Endothelial cell of umbilical vein (primary cell): ENCODE results near the gene ATOX1. TPM values are rescaled to one million over a fixed set of nuclear protein-coding genes. Genes with fewer than 3 reads are reported as not detected.

ENCODE experiments used
- BruUV-seq: library from RNA; stranded (reverse); fragments of 400-500 nt; replicated peaks from 2 replicates; lab custom pipeline; 2021; lab: Mats Ljungman, UMichigan
- CTCF ChIA-PET: fragments of 300-600, 350-600 bp; sonication (Branson Sonifier 250); formaldehyde crosslinking; loops from one replicate; lab custom pipeline; 2021; ENCODE audit warnings: antibody characterized with exemption, inconsistent platforms; lab: Charles Lee
- POLR2A ChIA-PET: fragments of 300-600, 350-600 bp; sonication (Branson Sonifier 250); formaldehyde crosslinking; loops from one replicate; lab custom pipeline; 2021; ENCODE audit warnings: antibody characterized with exemption, inconsistent platforms; lab: Charles Lee
- DNase-seq: peaks from one replicate; pipeline ENCODE4 v3.0.0-alpha.2; 2011; ENCODE audit warnings: low read depth, low spot score
- FAIRE-seq: peaks from 2 replicates; lab custom pipeline; 2011; peaks lifted over from hg19 to GRCh38; lab: Jason Lieb, UNC
- H2AFZ ChIP-seq: 2 replicates; pipeline ENCODE4 v1.6.0; 2012; ENCODE audit warnings: low read depth, low read length, control low read depth, inconsistent platforms
- H3K27ac ChIP-seq: 2 replicates; pipeline ENCODE4 v1.5.1; 2011; ENCODE audit warnings: low read depth, mild to moderate bottlenecking, control low read depth, low read length, moderate library complexity; ENCODE audit not compliant: insufficient read depth
- H3K27me3 ChIP-seq, 2 experiments: 2 replicates each; pipeline versions ENCODE4 v1.6.0 to v1.6.1; 2011; ENCODE audit warnings: low read length in 2 of 2, mixed read lengths in 1 of 2; ENCODE audit not compliant: control insufficient read depth in 2 of 2, insufficient read depth in 2 of 2
- H3K36me3 ChIP-seq, 2 experiments: 2 replicates in 1 of 2; 3 replicates in 1 of 2; pipeline ENCODE4 v1.5.1; 2011; ENCODE audit warnings: low read length in 2 of 2, mild to moderate bottlenecking in 1 of 2, moderate library complexity in 1 of 2; ENCODE audit not compliant: control insufficient read depth in 2 of 2, insufficient read depth in 2 of 2; ENCODE audit errors: extremely low read depth in 1 of 2
- H3K4me1 ChIP-seq: 3 replicates; pipeline ENCODE4 v1.5.1; 2011; ENCODE audit warnings: mild to moderate bottlenecking, low read length; ENCODE audit not compliant: control insufficient read depth, insufficient read depth; ENCODE audit errors: extremely low read depth
- H3K4me2 ChIP-seq: 2 replicates; pipeline ENCODE4 v1.6.1; 2011; ENCODE audit warnings: low read length, control low read depth, mixed read lengths; ENCODE audit not compliant: insufficient read depth
- H3K4me3 ChIP-seq, 3 experiments: fragments of 200-600 bp in 1 of 3; sonication (generic), shearing (Covaris generic) in 1 of 3; replicated peaks in 1 of 3; 2 replicates each; pipeline ENCODE4 v1.5.1; 2011 to 2016; ENCODE audit warnings: control low read depth in 3 of 3, low read length in 3 of 3, mild to moderate bottlenecking in 2 of 3, inconsistent platforms in 1 of 3, low read depth in 1 of 3, moderate library complexity in 1 of 3; ENCODE audit not compliant: insufficient read depth in 1 of 3
- H3K79me2 ChIP-seq: 2 replicates; pipeline ENCODE4 v1.6.0; 2012; ENCODE audit warnings: low read length, inconsistent platforms; ENCODE audit not compliant: control insufficient read depth, insufficient read depth
- H3K9ac ChIP-seq: replicated peaks from 2 replicates; pipeline ENCODE3; 2011; ENCODE audit warnings: low read length, control low read depth; ENCODE audit not compliant: insufficient read depth; ENCODE audit errors: extremely low read depth
- H3K9me1 ChIP-seq: replicated peaks from 3 replicates; pipeline ENCODE4 v1.6.0; 2011; ENCODE audit warnings: mild to moderate bottlenecking, low read length; ENCODE audit not compliant: control insufficient read depth, insufficient read depth; ENCODE audit errors: extremely low read depth
- H3K9me3 ChIP-seq: replicated peaks from 2 replicates; pipeline ENCODE4 v1.5.1; 2012; ENCODE audit warnings: low read length, inconsistent platforms; ENCODE audit not compliant: control insufficient read depth, insufficient read depth
- H4K20me1 ChIP-seq: replicated peaks from 2 replicates; pipeline ENCODE3; 2011; ENCODE audit warnings: mild to moderate bottlenecking, low read length; ENCODE audit not compliant: control insufficient read depth, insufficient read depth; ENCODE audit errors: extremely low read depth
- GATA2 ChIP-seq: IDR thresholded peaks from 2 replicates; pipeline ENCODE4 v1.7.0; 2011; ENCODE audit warnings: low read depth, mild to moderate bottlenecking, moderate library complexity, mixed read lengths, low read length; ENCODE audit not compliant: insufficient read length, insufficient read depth
- JUN ChIP-seq: IDR thresholded peaks from 2 replicates; pipeline ENCODE4 v1.6.1; 2011; ENCODE audit warnings: borderline replicate concordance, low read depth; ENCODE audit not compliant: insufficient read length, insufficient read depth
- POLR2A ChIP-seq: IDR thresholded peaks from 2 replicates; pipeline ENCODE4 v1.6.1; 2012; ENCODE audit warnings: low read depth, mild to moderate bottlenecking, control low read depth, low read length
- POLR2AphosphoS5 ChIP-seq: IDR thresholded peaks from 2 replicates; pipeline ENCODE4 v1.6.1; 2012; ENCODE audit warnings: low read depth, mild to moderate bottlenecking, control low read depth, low read length, moderate library complexity; ENCODE audit not compliant: insufficient read depth
- dilution Hi-C: fragments of 300-500 bp; cut with MboI; formaldehyde crosslinking; loops from one replicate; pipeline ENCODE4 v1.15.0; 2019; ENCODE audit warnings: low sequenced_read_pairs; ENCODE audit not compliant: extremely low pct_ligation_motif_present
- intact Hi-C: fragments of 100-400 bp; cut with micrococcal nuclease; formaldehyde crosslinking; loops from one replicate; pipeline ENCODE4 v1.10.0; 2022
- polyA plus RNA-seq, 4 experiments: library from polyadenylated mRNA; depleted of rRNA in 3 of 4; stranded (reverse) in 3 of 4; unstranded in 1 of 4; fragments of >200 nt; gene quantifications; 2 replicates each; pipeline versions ENCODE4 v1.2.1 to v1.2.3, GENCODE V29; 2011 to 2012; ENCODE audit warnings: missing spikeins in 1 of 4
- total RNA-seq: library from RNA; stranded (reverse); gene quantifications from 2 replicates; pipeline ENCODE4 v1.2.3, GENCODE V29; 2021
- TF ChIP-seq, protein P1 (sequence below): IDR thresholded peaks from 2 replicates; pipeline ENCODE4 v1.6.1; 2011; ENCODE audit not compliant: insufficient read depth, insufficient read length
- TF ChIP-seq, protein P2 (sequence below), 2 donors: IDR thresholded peaks; 1 replicate in 1 of 2; 2 replicates in 1 of 2; pipeline ENCODE4 v1.5.1; 2011; ENCODE audit warnings: low read length in 2 of 2, mild to moderate bottlenecking in 2 of 2, moderate library complexity in 2 of 2, control low read depth in 1 of 2, inconsistent platforms in 1 of 2, low read depth in 1 of 2; ENCODE audit not compliant: insufficient read depth in 1 of 2; ENCODE audit errors: extremely low read depth in 1 of 2

Gene ATOX1
- total and polyA plus RNA-seq, 2 donors (not counting 3 experiments of a cell fraction or from before 2014, with no cell fraction given): 113 to 292 TPM

DNA sequence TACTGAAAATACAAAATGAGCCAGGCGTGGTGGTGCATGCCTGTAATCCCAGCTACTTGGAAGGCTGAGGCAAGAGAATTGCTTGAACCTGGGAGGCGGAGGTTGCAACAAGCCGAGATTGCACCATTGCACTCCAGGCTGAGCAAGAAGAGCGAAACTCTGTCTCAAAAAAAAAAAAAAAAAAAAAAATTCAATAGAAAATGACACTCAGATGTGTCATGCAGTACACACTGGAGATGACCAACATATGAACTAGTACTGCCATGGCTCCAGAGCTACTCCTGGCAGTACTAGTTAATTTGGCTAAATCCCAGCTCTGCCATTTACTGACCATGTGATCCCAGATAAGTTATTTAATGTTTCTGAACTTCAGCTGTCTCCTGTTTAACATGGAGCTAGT lies 7.3 kb downstream of the ATOX1 start:
- BruUV-seq: no TSS peak
- no peak overlapping the region for H3K4me3 ChIP-seq
- H3K4me2 ChIP-seq: no peak overlapping the region
- H4K20me1 ChIP-seq: no peaks in the 10 kb centered on the region
- no peaks in the 10 kb centered on the region for H3K36me3 ChIP-seq
- ChIA-PET POLR2A (no interaction called here), CTCF (interaction anchor here (1.9 to 2.8 kb wide), 3 partner anchors 10 to 92 kb away, joined by 7 to 11 read pairs (median 8); no protein-coding TSS in a partner anchor)
- no peak for FAIRE-seq
- TF ChIP-seq POLR2A (no peak), POLR2AphosphoS5 (no peak), JUN (no peak)
- TF ChIP-seq, protein P1, sequence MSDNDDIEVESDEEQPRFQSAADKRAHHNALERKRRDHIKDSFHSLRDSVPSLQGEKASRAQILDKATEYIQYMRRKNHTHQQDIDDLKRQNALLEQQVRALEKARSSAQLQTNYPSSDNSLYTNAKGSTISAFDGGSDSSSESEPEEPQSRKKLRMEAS: no peak
- TF ChIP-seq, protein P2, sequence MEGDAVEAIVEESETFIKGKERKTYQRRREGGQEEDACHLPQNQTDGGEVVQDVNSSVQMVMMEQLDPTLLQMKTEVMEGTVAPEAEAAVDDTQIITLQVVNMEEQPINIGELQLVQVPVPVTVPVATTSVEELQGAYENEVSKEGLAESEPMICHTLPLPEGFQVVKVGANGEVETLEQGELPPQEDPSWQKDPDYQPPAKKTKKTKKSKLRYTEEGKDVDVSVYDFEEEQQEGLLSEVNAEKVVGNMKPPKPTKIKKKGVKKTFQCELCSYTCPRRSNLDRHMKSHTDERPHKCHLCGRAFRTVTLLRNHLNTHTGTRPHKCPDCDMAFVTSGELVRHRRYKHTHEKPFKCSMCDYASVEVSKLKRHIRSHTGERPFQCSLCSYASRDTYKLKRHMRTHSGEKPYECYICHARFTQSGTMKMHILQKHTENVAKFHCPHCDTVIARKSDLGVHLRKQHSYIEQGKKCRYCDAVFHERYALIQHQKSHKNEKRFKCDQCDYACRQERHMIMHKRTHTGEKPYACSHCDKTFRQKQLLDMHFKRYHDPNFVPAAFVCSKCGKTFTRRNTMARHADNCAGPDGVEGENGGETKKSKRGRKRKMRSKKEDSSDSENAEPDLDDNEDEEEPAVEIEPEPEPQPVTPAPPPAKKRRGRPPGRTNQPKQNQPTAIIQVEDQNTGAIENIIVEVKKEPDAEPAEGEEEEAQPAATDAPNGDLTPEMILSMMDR (IDR thresholded peaks at IDR 0.05; ENCODE audit: extremely low read depth in 1 of 2, insufficient read depth in 1 of 2, low read depth in 1 of 2, low read length in 2 of 2): no peak
- dilution Hi-C loops: no loop called here
- intact Hi-C loops: no loop called here
- H3K9ac ChIP-seq: no peak overlapping the region
- DNase-seq: no peak
- peaks cover 6% of the 10 kb centered on the region for H3K4me1 ChIP-seq
- no peaks in the 10 kb centered on the region for H3K27me3 ChIP-seq
- no peak overlapping the region for H2AFZ ChIP-seq
- H3K27ac ChIP-seq: no peak overlapping the region
- peaks cover 26% of the 10 kb centered on the region for H3K79me2 ChIP-seq
- H3K9me1 ChIP-seq: no peaks in the 10 kb centered on the region
- no peaks in the 10 kb centered on the region for H3K9me3 ChIP-seq

DNA sequence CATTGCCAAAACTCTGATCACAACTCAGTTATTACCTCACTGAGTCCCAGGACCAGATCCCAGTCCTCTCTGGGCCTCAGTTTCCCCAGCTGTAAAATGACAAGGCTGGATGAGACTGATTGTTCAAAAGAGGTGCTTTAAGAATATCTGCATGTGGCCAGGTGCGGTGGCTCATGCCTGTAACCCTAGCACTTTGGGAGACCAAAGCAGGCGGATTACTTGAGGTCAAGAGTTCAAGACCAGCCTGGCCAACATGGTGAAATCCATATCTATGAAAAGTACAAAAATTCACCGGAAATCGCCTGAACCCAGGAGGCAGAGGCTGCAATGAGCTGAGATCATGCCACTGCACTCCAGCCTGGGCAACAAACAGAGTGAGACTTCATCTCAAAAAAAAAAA lies 8.3 kb downstream of the ATOX1 start:
- dilution Hi-C loops: no loop called here
- Histone ChIP-seq H4K20me1 (no peaks in the 10 kb centered on the region), H3K9me3 (no peaks in the 10 kb centered on the region), H3K27me3 (no peaks in the 10 kb centered on the region), H3K9ac (no peak overlapping the region), H3K4me2 (no peak overlapping the region), H2AFZ (no peak overlapping the region), H3K27ac (no peak overlapping the region), H3K9me1 (no peaks in the 10 kb centered on the region), H3K36me3 (no peaks in the 10 kb centered on the region), H3K79me2 (peaks cover 21% of the 10 kb centered on the region), H3K4me1 (peaks cover 16% of the 10 kb centered on the region), H3K4me3 (no peak overlapping the region)
- BruUV-seq: no TSS peak
- no peak for TF ChIP-seq JUN
- TF ChIP-seq, protein P2 (IDR thresholded peaks at IDR 0.05; ENCODE audit: extremely low read depth in 1 of 2, insufficient read depth in 1 of 2, low read depth in 1 of 2, low read length in 2 of 2): no peak
- TF ChIP-seq GATA2: no peak
- no peak for TF ChIP-seq POLR2A
- CTCF ChIA-PET: interaction anchor here (0.8 to 2.1 kb wide), 3 partner anchors 21 to 91 kb away, joined by 4 to 8 read pairs (median 7); partner anchors contain the start of gene G3BP1
- intact Hi-C loops: no loop called here
- FAIRE-seq (no peak), DNase-seq (no peak)
- POLR2A ChIA-PET: no interaction called here
